SW480 (cell line): ENCODE measurements around the gene COL6A2.
"Not testable (repeated sequence)": the region's sequence is repeated elsewhere in the genome, so short reads cannot be mapped to it uniquely, and the experiment has no call there.

Source experiments
- DNase-seq: peaks from one replicate; pipeline ENCODE4 v3.0.0-alpha.2; 2016; ENCODE audit warnings: low spot score

COL6A2 gene

GRCh38 chr21:46079352-46080170 is 18.4 kb upstream of the COL6A2 start:
- DNase-seq = no peak

DNA sequence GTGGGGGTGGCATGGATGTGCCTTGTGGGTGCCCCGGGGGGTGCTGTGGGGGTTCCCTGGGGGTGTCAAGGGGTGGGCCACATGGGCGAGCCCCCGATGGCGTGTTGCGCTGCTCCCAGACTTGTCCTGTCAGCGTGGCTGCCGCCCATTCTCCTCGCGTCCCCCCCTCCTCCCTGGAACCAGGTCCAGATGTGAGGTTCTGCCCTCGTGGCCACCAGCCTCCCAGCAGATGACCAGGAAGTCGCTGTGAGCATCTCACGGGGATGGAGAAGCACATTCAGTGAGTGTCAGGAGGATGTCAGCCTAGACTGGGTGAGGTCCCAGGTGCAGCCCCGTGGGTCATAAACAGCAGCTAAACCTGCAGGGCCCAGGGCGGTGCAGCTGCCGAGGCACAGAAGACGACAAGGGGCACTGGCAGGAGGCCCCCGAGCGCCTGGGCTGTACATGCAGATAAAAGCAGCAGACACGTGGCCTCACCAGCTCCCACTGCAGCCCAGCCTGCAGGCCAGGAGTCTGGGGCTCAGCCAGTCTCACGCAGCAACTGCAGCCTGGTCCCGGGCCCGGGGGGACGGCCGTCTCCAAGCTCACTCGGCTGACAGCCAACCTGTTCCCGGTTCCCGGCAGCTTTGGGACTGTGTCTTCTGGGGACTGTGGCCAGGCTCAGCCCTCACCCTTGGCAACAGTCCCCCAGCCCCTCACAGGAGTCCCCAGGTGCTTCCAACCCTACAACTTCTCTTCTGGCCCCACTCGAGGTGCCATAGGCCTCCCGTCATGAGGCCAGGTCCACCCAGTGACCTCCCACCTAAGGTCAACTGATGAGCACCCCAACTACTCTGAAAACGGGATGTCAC is 17.5 kb upstream of the COL6A2 start:
- DNase-seq = no peak

GRCh38 chr21:46081022-46081861 is 16.7 kb upstream of the COL6A2 start:
- no peak for DNase-seq

- DNase-seq = no peak
Observed at GRCh38 chr21:46081862-46082712, 15.8 kb upstream of the COL6A2 start.

- DNase-seq = no peak
Observed at GRCh38 chr21:46082713-46082962, 15.3 kb upstream of the COL6A2 start.

DNA sequence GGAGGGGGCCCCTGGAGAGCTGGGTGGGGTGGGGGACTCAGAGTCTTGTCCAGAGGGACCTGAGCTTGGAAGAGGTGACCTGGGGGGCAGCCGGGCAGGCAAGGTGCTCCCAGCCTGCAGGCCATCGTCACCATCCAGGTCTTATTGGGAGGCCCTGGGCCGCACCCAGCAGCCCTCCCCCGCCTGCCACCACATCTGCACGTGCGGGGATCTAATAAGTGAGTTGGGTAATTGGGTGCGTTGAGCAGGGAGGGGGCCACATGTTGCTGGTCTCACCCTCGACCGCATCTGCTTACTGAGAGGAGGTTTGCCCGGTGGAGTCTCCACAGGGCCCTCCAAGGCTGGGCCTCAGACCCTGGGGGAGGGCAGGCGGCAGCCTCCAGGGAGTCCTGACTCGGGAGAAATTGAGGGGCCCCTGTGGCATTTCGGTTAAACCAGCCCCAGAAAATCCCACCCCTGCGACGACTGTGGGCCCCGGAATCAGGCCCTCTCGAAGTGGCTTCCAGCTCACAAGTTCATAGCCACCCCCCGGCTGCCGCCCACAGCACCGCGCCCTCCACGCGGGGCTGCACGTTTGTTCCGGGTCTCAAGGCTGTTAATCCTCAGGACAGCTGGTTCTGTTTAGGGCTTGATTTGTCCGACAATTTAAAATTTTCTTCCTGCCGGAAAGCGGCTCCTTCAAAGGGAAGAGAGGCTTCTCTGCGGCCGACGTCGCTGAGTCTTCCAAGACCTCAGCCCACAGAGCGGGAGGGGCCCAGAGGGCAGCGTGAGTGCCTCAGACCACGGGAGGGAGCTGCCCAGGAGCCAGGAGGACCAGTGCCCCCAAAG is 14.7 kb upstream of the COL6A2 start:
- DNase-seq = no peak

- no peak for DNase-seq
Observed at GRCh38 chr21:46083791-46084561, 13.9 kb upstream of the COL6A2 start.

- peak; percentile 36 for DNase-seq
Observed at GRCh38 chr21:46084709-46085108, 13.2 kb upstream of the COL6A2 start.

DNA sequence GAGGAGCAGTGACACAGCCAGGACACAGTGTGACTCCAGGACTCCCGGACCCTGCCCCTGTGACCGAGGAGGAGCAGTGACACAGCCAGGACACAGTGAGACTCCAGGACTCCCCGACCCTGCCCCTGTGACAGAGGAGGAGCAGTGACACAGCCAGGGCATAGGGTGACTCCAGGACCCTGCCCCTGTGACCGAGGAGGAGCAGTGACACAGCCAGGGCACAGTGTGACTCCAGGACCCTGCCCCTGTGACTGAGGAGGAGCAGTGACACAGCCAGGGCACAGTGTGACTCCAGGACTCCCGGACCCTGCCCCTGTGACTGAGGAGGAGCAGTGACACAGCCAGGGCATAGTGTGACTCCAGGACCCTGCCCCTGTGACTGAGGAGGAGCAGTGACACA is 12.7 kb upstream of the COL6A2 start:
- not testable (repeated sequence) for DNase-seq

- DNase-seq = no peak
Observed at GRCh38 chr21:46087641-46088040, 10.3 kb upstream of the COL6A2 start.

GRCh38 chr21:46088189-46088588 is 9.7 kb upstream of the COL6A2 start:
- DNase-seq = no peak

GRCh38 chr21:46089285-46089684 is 8.6 kb upstream of the COL6A2 start:
- DNase-seq = no peak

GRCh38 chr21:46091118-46091517 is 6.8 kb upstream of the COL6A2 start:
- no peak for DNase-seq

DNA sequence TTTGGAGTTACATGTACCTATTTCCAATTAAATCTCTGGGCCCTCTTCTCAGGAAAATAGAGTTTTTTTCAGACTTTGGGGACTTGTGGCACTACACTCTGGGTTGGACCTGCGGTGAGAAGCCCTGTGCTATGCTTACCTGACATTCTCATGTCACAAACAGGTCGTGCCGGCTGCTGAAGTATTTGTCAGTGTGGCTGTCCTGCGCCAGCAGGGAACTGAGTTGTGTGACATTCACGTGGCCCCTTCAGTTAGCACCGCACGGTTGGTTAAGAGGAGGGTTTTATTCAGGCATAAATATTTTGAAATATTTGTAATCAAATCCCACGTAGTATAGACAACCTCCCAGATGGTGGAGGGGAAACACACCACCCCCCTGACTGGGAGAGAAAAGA is 6.3 kb upstream of the COL6A2 start:
- no peak for DNase-seq

GRCh38 chr21:46092026-46092764 is 5.7 kb upstream of the COL6A2 start:
- no peak for DNase-seq

GRCh38 chr21:46092811-46093667 is 4.9 kb upstream of the COL6A2 start:
- DNase-seq = no peak

- no peak for DNase-seq
Observed at GRCh38 chr21:46093668-46094400, 4.1 kb upstream of the COL6A2 start.
